Measurements from ENCODE around the gene GLOD5. TPM values are rescaled to one million over a fixed set of nuclear protein-coding genes. Genes with fewer than 3 reads are reported as not detected.

Gene GLOD5
- total and polyA plus RNA-seq, 9 of the 15 experiments (the other 6 are each of a cell fraction or from before 2014, with no cell fraction given): 0.27 to 4.4 (median 2.2) TPM

DNA sequence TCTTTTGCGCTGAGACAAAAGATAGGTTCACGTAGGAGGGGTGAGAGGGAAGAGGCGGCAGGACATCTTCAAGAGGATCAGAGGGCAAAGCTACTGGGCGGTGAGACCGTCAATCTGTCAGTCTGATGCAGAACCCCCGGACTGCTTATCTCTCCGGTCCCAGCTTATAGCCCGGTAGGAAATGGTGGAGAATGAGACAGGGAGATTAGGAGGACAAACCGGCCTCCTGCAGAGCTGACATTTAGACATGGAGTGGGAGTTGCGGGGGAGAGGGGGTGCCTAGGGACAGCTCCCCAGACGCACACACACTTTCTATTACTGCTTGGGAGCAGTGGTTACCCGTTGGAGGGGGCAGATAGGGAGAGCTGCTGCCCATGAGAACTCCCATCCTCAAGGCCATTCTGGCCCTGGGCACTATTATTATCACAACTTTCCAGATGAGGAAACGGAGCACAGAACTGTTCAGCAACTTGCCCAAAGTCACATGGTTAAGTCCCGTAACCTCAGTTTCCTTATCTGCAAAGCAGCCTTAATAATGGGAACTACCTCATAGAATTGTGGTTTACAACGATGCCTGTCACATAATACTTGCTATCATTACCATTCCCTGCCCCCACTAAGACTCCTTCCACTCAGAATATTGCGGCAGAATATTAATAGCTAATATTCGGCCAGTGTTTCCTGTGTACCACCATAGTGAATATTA is 39.2 kb downstream of the GLOD5 start (continued):
- peak; percentile 82 for TF ChIP-seq ZNF609 (CRISPR knock-in tag; IDR thresholded peaks at IDR 0.05; ENCODE audit: borderline replicate concordance)
- TF ChIP-seq XRCC4 (IDR thresholded peaks at IDR 0.05; ENCODE audit: extremely low read depth, insufficient read depth, insufficient read length): no peak
- no peak for TF ChIP-seq ZBTB49 (CRISPR knock-in tag; IDR thresholded peaks at IDR 0.05; ENCODE audit: borderline replicate concordance)
- no peak for TF ChIP-seq SNRNP70 (optimal IDR thresholded peaks at IDR 0.05; ENCODE audit: low read depth, low read length)
- no peak; the same call in 1 of the 2 replicates for TF ChIP-seq ZNF316 (IDR thresholded peaks at IDR 0.05)
- no peak for TF ChIP-seq MCM3 (IDR thresholded peaks at IDR 0.05)
- TF ChIP-seq, protein P1, sequence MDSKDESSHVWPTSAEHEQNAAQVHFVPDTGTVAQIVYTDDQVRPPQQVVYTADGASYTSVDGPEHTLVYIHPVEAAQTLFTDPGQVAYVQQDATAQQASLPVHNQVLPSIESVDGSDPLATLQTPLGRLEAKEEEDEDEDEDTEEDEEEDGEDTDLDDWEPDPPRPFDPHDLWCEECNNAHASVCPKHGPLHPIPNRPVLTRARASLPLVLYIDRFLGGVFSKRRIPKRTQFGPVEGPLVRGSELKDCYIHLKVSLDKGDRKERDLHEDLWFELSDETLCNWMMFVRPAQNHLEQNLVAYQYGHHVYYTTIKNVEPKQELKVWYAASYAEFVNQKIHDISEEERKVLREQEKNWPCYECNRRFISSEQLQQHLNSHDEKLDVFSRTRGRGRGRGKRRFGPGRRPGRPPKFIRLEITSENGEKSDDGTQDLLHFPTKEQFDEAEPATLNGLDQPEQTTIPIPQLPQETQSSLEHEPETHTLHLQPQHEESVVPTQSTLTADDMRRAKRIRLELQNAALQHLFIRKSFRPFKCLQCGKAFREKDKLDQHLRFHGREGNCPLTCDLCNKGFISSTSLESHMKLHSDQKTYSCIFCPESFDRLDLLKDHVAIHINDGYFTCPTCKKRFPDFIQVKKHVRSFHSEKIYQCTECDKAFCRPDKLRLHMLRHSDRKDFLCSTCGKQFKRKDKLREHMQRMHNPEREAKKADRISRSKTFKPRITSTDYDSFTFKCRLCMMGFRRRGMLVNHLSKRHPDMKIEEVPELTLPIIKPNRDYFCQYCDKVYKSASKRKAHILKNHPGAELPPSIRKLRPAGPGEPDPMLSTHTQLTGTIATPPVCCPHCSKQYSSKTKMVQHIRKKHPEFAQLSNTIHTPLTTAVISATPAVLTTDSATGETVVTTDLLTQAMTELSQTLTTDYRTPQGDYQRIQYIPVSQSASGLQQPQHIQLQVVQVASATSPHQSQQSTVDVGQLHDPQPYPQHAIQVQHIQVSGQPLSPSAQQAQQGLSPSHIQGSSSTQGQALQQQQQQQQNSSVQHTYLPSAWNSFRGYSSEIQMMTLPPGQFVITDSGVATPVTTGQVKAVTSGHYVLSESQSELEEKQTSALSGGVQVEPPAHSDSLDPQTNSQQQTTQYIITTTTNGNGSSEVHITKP (IDR thresholded peaks at IDR 0.05; ENCODE audit: partially characterized antibody): peak; percentile 70
- TF ChIP-seq ZKSCAN1 (IDR thresholded peaks at IDR 0.05; ENCODE audit: low read depth, low read length): peak; percentile 68
- TF ChIP-seq KDM1A (IDR thresholded peaks at IDR 0.05): no peak
- peak; percentile 85 for TF ChIP-seq RUNX1 (IDR thresholded peaks at IDR 0.05; ENCODE audit: low read depth)
- TF ChIP-seq TEAD4 (IDR thresholded peaks at IDR 0.05; ENCODE audit: low read length): peak; percentile 99
- no peak for TF ChIP-seq TEAD4 (CRISPR knock-in tag; IDR thresholded peaks at IDR 0.05; ENCODE audit: borderline replicate concordance)
- TF ChIP-seq TCF7L2 (IDR thresholded peaks at IDR 0.05; ENCODE audit: low read depth, low read length): no peak
- peak; percentile 91 for TF ChIP-seq SMARCC2 (IDR thresholded peaks at IDR 0.05; ENCODE audit: low read depth)
- peak; percentile 97 for TF ChIP-seq CC2D1A (IDR thresholded peaks at IDR 0.05)
- TF ChIP-seq FOXJ3 (CRISPR knock-in tag; IDR thresholded peaks at IDR 0.05): no peak
- no peak for TF ChIP-seq ZFP30 (CRISPR knock-in tag; IDR thresholded peaks at IDR 0.05; ENCODE audit: borderline replicate concordance)
- no peak for TF ChIP-seq ZNF23 (CRISPR knock-in tag; IDR thresholded peaks at IDR 0.05)
